ENCODE measurements around the gene RAB3GAP2. TPM values are rescaled to one million over a fixed set of nuclear protein-coding genes. Genes with fewer than 3 reads are reported as not detected.

The RAB3GAP2 gene
- total RNA-seq, 1 donor from 2014 or later = 50.6 TPM

DNA sequence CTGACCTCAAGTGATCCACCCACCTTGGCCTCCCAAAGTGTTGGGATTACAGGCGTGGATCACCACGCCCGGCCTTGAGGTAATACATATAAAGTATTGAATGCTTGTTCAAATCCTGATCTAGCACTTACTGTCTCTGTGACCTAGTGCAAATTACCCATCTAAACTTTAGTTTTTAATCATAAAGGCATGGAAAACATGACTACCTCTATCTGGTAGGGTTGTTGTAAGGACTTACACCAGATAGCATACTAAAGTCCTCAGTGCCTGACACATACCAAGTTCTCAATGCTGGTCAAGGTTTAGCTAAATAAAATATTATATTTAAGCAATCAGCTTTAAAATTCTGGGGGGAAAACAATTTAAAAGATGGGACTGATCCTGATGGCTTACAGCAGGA, 38.3 kb downstream of the RAB3GAP2 start:
- no peaks in the 10 kb centered on the region for H3K27me3 Mint-ChIP-seq (ENCODE audit: low read depth)
- no peak overlapping the region for H3K27ac Mint-ChIP-seq
- TF ChIP-seq, protein P1, sequence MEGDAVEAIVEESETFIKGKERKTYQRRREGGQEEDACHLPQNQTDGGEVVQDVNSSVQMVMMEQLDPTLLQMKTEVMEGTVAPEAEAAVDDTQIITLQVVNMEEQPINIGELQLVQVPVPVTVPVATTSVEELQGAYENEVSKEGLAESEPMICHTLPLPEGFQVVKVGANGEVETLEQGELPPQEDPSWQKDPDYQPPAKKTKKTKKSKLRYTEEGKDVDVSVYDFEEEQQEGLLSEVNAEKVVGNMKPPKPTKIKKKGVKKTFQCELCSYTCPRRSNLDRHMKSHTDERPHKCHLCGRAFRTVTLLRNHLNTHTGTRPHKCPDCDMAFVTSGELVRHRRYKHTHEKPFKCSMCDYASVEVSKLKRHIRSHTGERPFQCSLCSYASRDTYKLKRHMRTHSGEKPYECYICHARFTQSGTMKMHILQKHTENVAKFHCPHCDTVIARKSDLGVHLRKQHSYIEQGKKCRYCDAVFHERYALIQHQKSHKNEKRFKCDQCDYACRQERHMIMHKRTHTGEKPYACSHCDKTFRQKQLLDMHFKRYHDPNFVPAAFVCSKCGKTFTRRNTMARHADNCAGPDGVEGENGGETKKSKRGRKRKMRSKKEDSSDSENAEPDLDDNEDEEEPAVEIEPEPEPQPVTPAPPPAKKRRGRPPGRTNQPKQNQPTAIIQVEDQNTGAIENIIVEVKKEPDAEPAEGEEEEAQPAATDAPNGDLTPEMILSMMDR (IDR thresholded peaks at IDR 0.05; ENCODE audit: unreplicated experiment) = no peak
- H3K4me1 Mint-ChIP-seq = no peaks in the 10 kb centered on the region
- H3K4me3 Mint-ChIP-seq = no peak overlapping the region
- DNase-seq (ENCODE audit: low spot score in 2 of 2, unreplicated experiment in 2 of 2) = no peak
- no peaks in the 10 kb centered on the region for H3K9me3 Mint-ChIP-seq
- peaks cover 14% of the 10 kb centered on the region for H3K36me3 Mint-ChIP-seq

DNA sequence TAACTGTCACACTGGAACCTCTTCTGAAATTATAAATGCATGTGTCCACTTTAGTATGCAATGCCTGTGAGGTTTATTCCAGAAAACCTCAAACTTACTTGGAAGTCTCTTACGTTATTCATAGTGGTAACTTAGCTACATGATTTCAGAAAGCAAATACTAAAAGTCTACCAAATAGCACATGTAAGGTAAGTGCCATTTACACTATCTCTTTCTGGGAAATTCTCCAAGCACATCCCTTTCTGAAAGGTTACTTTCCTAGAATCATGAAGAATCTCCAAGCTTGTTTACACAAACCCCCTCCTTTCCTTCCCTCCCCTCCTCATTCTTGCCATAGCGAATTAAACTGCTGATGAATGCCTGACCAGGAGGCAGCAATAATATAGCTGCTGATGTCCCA, 42.5 kb downstream of the RAB3GAP2 start:
- DNase-seq (ENCODE audit: low spot score in 2 of 2, unreplicated experiment in 2 of 2) = no peak
- TF ChIP-seq, protein P1 (IDR thresholded peaks at IDR 0.05; ENCODE audit: unreplicated experiment) = no peak
- H3K4me1 Mint-ChIP-seq = no peaks in the 10 kb centered on the region
- no peaks in the 10 kb centered on the region for H3K9me3 Mint-ChIP-seq
- H3K36me3 Mint-ChIP-seq = peaks cover 24% of the 10 kb centered on the region
- H3K27me3 Mint-ChIP-seq (ENCODE audit: low read depth) = no peaks in the 10 kb centered on the region
- H3K4me3 Mint-ChIP-seq = no peak overlapping the region
- no peak overlapping the region for H3K27ac Mint-ChIP-seq

DNA sequence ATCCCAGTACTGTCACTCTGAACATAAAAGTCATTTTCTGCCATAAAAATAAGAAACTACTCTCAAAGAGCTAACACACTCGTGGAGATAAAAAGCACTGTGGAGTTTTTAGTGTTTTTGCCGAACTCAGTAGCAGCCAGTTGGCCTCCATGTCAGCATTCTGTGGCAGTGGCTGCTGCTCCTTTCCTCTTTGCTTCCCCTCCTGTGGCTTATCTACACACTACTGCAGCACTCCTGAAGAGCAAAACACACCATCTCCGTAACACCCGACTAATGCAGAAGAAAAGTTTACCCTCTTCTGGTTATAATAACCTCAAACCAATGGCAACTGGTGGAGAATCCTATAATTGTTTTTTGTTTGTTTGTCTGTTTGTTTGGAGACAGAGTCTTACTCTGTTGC, 44.9 kb downstream of the RAB3GAP2 start:
- H3K36me3 Mint-ChIP-seq = peaks cover 24% of the 10 kb centered on the region
- H3K4me1 Mint-ChIP-seq = no peaks in the 10 kb centered on the region
- no peak overlapping the region for H3K4me3 Mint-ChIP-seq
- no peak for DNase-seq (ENCODE audit: low spot score in 2 of 2, unreplicated experiment in 2 of 2)
- H3K9me3 Mint-ChIP-seq = no peaks in the 10 kb centered on the region
- no peak overlapping the region for H3K27ac Mint-ChIP-seq
- no peaks in the 10 kb centered on the region for H3K27me3 Mint-ChIP-seq (ENCODE audit: low read depth)
- TF ChIP-seq, protein P1 (IDR thresholded peaks at IDR 0.05; ENCODE audit: unreplicated experiment) = no peak

DNA sequence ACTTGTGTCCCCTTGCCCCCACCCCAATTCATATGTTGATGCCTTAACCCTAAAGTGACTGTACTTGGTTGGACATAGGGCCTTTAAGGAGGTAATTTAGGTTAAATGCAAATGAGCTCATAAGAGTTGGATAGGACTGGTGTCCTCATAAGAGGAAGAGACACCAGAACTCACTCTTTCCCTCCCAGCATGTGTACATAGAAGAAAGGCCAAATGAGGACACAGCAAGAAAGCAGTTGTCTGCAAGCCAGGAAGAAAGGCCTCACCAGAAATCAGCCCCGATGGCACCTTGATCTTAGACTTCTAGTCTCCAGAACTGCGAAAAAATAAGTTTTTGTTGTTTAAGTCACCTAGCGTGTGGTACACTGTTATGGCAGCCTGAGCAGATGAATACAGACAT, 45.5 kb downstream of the RAB3GAP2 start:
- TF ChIP-seq, protein P1 (IDR thresholded peaks at IDR 0.05; ENCODE audit: unreplicated experiment) = no peak

DNA sequence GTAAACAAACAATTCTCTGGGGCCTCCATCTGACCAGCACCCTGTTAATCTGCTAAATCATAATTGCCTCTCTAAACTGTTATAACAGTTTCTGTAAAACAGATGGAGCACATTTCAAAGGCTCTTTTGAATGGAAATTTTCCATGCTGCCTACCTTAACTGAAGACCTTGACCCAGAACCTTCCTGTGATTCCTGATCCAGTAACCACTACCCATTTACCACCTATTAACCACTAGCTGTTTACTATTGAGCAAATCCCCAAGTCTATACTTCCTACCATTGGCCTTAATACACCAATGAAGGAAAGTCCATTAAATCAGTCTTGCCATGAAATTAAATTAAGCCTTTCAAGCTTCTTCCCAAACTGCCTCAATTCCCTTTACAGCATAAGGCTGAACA, 46.3 kb downstream of the RAB3GAP2 start:
- H3K27ac Mint-ChIP-seq = no peak overlapping the region
- TF ChIP-seq, protein P1 (IDR thresholded peaks at IDR 0.05; ENCODE audit: unreplicated experiment) = no peak
- no peaks in the 10 kb centered on the region for H3K9me3 Mint-ChIP-seq
- H3K27me3 Mint-ChIP-seq (ENCODE audit: low read depth) = no peaks in the 10 kb centered on the region
- H3K36me3 Mint-ChIP-seq = peaks cover 20% of the 10 kb centered on the region
- H3K4me1 Mint-ChIP-seq = no peaks in the 10 kb centered on the region
- no peak overlapping the region for H3K4me3 Mint-ChIP-seq
- DNase-seq (ENCODE audit: low spot score in 2 of 2, unreplicated experiment in 2 of 2) = no peak

More for the DNA sequence above, 45.5 kb downstream of the RAB3GAP2 start:
- Mint-ChIP-seq H3K27me3 (ENCODE audit: low read depth) (no peaks in the 10 kb centered on the region), H3K4me3 (no peak overlapping the region), H3K9me3 (no peaks in the 10 kb centered on the region), H3K4me1 (no peaks in the 10 kb centered on the region), H3K27ac (no peak overlapping the region), H3K36me3 (peaks cover 23% of the 10 kb centered on the region)
- DNase-seq (ENCODE audit: low spot score in 2 of 2, unreplicated experiment in 2 of 2) = no peak

DNA sequence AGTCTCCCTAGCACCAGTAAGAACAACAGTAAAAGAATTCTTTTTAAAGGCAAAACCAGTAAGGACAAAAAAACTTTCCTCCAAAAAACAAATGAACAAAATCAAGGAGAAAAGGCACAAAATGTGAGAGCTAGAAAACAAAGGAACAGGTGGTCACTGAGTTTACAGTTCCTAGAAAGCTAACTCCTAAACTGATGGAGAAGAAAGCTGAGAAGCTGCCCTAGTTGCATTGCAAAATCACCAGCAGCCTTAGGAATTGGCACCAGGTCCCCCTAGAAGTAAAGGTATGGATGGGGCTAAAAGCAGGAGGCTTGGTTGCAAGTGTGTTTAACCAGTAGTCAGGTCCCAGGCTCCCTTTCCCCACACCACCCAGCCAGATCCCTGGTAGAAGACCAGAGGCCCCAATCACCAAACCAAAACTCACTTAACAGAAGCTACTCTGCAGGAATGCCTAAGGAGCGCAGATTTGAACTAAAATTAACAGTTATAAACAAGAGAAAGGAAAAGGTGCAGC, 47.6 kb downstream of the RAB3GAP2 start:
- Mint-ChIP-seq H3K27ac (no peak overlapping the region), H3K27me3 (ENCODE audit: low read depth) (no peaks in the 10 kb centered on the region), H3K4me3 (no peak overlapping the region), H3K36me3 (peaks cover 16% of the 10 kb centered on the region), H3K4me1 (no peaks in the 10 kb centered on the region), H3K9me3 (no peaks in the 10 kb centered on the region)
- TF ChIP-seq, protein P1 (IDR thresholded peaks at IDR 0.05; ENCODE audit: unreplicated experiment) = no peak
- no peak for DNase-seq (ENCODE audit: low spot score in 2 of 2, unreplicated experiment in 2 of 2)

All from mesothelial cell of epicardium (in vitro differentiated cells).